K562 (cell line): ENCODE measurements around the gene CCDC171.

ENCODE experiments used
- ARNT ChIP-seq, 2 experiments: fragments of 450-650 bp; IDR thresholded peaks; 2 replicates each; pipeline ENCODE4 v1.6.1; 2016; ENCODE audit warnings: mild to moderate bottlenecking in 1 of 2
- DPF2 ChIP-seq: fragments of 450-650 bp; IDR thresholded peaks from 2 replicates; pipeline ENCODE4 v1.6.1; 2016
- GATA2 ChIP-seq: sonication (generic); formaldehyde crosslinking; IDR thresholded peaks from 2 replicates; pipeline ENCODE4 v1.4.0; 2020; ENCODE audit warnings: mild to moderate bottlenecking, missing genetic modification reagents
- U2AF1 ChIP-seq: fragments of 200-400 bp; formaldehyde crosslinking; optimal IDR thresholded peaks from 2 replicates; pipeline ENCODE3; 2017; ENCODE audit warnings: mild to moderate bottlenecking, low read depth, low read length, moderate library complexity

DNA sequence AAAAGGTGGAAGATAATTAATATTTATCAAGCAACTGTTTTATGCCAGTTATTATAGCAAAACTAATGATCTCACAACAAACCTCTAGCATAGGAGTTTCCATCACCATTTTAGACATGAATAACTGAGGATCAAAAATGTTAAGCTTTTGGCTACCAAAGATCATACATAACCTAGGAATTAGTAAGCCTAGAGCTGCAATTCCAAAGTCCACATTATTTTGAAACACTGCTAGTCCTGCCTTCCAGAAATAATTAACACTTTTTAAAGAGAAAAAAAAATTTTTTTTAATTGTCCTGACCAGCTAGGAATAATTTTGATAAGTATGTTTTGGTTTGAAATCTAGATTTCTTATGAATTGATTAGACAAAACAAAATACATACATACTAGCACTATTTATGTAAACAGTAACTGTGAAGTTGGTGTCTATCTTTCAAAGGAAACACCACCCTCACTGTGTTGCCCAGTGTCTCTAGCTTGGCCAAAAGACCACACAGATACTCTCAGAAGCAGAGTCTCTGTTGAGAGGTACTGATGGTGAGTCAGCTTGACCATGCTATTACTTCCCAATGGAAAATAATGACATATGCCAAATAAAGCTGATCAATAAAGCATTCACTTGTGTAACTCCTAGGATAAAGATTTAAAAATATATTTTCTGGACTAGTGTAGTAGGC, 422.4 kb downstream of the CCDC171 start:
- TF ChIP-seq DPF2 (no peak), U2AF1 (no peak), ARNT (IDR thresholded peaks at IDR 0.05) (no peak), GATA2 (CRISPR knock-in tag) (no peak)
